ENCODE measurements around the gene C15orf61.

C15orf61 gene

DNA sequence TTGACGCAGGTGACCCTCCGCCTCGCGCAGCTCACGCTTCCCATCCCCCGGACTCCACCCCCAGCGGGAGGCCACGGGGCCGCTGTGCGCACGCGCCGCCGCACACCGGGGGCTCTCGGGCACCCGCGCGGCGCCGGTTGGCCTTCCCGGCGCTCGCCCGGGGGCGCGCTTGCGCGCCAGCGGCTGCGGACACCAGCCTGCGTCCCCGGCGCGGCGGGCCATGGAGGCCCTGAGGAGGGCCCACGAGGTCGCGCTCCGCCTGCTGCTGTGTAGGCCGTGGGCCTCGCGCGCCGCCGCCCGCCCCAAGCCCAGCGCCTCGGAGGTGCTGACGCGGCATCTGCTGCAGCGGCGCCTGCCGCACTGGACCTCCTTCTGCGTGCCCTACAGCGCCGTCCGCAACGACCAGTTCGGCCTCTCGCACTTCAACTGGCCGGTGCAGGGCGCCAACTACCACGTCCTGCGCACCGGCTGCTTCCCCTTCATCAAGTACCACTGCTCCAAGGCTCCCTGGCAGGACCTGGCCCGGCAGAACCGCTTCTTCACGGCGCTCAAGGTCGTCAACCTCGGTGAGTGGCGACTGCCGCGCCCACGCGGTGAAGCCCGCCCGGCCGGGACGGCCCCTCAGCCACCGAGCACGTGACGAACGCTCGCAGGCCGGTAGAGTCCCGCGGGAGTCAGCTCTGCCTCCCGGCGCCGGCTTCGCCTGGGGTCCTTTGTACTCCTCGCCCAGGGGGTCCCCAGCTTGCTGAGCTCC lies at the start of gene C15orf61:
C15orf61 (plus strand) TSS at position 103 of the 754 bp plus-strand sequence; CDS start at position 221, 118 bp downstream.
- peak; percentile 58 for DNase-seq (ENCODE audit: low spot score)
- FAIRE-seq: no peak

DNA sequence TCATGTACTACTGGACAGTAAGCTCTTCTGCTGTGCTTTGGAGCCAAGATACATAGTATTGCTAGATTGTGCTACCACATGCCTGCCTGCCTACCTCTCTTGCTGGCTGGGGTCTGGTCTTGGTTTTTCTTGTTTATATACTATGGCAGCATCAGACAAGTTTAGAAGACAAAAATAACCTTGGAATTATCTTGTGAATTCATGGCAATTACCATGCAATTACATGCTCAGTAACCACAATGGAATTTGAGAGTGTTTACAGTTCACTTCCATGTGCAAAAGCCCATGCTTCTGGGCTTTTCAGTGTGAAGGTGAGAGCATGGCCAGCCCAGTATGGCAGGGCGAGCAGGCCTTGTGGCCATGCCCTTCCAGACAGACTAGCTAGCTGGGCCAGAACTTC lies 48.0 kb upstream of the C15orf61 start:
- DNase-seq (ENCODE audit: low spot score): no peak
- FAIRE-seq: no peak

DNA sequence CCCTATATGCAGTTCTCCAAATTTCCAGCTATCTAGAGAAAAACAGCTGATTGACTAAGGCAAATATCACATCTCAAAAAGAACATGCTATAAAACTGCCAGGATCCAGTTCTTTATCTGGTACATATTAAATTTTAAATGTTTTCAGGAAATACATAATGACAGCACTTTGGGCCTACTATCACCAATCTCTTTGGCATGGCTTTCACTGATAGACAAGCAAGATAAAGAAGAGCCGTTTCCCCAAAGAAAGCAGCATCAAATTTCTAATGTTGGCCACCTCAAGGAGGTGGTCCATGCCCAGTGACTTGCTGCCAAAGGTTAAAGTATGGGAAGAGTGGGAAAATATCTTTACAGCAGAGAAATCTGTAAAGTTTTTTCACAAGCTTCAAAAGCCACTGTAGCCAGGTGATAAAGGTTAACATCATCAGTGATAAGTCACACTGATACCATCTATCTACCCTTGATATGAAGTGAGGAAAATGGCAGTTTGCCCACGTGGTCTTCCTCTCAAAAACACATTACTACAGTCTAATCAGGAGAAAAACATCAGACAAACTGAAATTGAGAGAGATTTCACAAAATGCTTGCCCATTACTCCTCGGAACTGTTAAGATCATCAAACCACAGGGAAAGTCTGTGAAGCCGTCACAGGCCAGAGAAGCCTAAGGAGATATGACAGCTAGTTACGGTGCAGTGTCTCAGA lies 46.4 kb upstream of the C15orf61 start:
- FAIRE-seq: no peak

DNA sequence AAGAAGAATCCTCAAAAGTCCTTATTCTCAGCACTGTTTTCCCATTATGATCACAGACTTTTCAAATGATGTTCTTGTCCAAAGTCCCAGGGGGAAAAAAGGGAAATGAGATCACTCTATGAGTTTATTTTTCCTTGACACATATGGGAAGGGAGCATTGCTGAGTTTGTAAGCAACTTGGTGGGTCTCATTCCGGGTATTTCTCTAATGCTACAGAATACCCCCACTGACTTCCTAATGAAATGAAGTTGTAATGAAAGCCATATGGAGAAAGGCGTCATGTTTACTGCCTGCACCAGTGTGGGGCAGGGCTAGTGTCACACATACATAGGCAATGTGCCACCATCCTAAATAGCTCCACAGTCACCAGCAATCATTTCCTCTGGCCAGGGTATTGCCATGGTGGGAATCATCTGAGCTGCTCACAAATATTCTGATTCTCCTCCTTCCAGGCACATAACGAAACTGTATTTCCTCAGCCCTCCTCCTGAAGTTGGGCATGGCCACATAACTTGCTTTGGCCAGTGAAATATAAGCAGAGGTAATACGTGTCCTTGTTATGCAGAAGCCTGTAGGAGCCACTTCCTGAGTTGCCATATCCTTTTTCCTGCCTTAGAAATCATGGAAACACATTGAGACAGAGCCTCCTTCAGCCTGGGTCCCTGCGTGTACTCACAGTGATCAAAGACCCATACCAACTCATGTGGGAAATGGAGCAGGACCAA lies 41.0 kb upstream of the C15orf61 start:
- FAIRE-seq: no peak
- no peak for DNase-seq (ENCODE audit: low spot score)

More for the DNA sequence above, 46.4 kb upstream of the C15orf61 start:
- DNase-seq (ENCODE audit: low spot score): no peak

DNA sequence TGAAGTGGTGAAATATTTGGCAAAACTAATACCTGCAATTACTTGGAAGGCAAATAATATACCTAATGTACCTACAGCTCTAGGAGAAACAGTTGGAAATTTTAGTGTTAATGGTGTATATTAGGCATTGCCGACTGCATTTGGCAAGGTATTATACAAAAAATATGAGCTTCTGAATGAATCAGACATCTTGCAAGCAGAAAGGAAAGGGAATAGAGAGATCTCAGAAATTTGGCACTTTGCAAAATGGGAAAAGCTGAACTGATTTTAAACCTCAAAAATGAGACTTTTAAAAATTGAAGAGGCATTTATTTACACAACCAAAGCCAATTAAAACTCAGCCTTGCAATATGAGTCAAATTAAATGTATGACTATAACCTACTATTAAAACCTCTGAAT lies 40.2 kb upstream of the C15orf61 start:
- DNase-seq (ENCODE audit: low spot score) (no peak), FAIRE-seq (no peak)

DNA sequence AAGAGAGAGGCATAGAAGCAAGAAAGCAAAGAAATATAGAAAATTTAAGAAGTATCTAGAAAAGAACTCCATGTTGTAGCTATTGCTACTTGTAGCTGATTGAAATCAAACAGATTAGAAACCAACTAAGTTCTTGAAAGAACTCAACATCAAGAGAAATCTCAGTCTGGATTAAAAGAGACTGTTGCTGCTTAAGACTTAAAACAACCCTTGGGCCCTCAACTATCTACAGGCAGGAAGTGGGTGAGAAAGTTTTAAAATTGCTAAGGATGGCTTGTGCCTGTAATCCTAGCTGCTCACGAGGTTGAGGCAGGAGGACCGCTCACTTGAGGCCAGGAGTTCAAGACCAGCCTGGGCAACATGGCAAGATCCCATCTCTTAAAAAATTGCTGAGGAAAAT lies 39.3 kb upstream of the C15orf61 start:
- DNase-seq (ENCODE audit: low spot score) (no peak), FAIRE-seq (no peak)

DNA sequence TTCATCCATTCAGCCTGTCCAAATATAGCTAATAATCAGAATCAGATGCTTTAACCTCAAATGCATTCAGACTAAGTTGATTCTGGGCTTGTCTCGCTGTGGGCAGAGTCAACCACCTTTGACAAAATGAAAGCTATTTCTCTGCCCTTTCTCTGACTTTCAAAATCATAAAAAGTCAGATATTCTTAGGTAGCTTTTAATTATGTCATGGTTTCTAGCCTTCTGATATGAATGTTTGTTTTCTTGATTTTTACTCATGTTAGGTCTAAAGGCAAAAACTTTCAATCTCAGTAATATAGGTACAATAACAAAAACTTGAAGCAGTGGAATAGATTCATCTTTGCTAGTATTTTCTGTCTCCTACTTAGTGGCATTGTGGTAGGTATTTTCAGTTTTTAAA lies 25.3 kb upstream of the C15orf61 start:
- DNase-seq (ENCODE audit: low spot score) (no peak), FAIRE-seq (no peak)

DNA sequence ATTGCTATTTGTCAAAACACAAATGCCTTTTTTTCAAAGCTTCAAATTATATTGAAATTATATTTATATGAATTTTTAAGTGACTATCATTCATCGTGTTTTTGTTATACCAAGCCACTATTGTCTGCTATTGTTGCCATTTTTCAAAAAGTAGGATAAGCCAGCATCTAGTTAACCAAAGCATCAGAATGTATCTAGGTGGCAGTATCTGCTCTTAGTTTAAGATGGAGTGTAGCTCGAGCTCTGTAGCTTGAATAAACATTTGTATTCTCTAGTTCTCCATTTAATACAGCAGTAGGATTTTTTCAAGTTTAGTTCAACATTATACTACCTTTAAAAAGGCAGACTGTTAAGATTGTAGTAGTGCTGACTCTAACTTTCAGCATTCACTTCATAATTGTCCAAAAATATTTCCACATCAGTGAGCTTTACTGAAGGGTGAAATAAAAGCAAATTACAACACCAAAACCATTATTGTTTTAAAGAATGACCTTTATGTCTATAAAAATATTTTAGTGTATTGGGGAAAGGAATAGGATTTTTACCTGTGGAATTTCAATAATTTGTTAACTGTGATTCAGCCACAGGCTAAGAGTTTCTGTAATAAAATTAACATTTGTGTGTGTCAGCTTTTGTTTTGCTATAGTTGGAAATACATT lies 19.6 kb upstream of the C15orf61 start:
- FAIRE-seq (peak; percentile 39), DNase-seq (ENCODE audit: low spot score) (no peak)

DNA sequence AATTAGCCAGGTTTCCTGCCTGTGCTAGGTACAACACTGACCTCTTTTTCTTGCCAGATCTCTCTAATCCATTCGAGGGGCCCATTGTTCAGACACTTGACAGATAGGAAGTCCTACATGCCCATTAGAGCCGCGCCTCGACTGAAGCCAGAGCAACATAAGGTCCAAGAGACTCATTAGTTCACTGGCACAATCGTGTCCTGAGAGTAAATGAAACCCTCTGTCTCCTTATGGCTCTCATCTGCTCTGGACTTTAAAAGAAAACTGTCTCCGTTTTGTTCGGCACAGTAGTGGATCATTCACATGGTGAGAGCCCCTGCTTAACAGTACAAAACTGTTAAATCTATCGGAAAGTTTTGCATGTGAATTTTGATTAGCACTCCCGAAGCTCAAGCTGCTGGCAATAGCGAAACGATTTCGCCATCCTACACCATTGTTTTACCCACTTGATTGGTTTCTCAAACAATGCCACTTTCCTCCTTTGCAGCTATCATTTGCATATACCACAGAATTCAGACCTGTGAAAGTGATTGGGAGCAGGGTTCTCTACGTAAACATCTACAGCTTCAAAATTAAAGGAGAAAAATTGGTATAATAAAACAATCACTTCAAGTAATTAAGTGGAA lies 19.0 kb upstream of the C15orf61 start:
- DNase-seq (ENCODE audit: low spot score) (no peak), FAIRE-seq (no peak)

DNA sequence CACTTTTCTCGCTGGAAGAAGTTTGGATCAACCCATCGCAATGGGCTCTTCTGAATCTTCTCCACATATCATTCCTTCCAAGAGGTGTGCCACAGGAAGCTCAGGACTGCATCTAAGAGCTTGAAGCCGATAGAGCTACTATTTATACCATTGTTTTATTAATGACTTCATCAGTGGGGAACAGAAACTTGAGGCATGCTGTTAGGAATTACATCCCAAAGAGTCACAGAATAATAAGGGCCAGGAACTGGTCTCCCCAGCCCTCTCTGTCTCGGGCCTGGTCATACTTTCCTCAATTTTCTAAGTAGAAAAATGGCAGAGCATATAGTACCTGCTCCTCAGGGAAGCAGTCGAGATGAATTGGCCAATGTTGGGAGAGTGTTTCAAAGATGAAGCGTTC lies 16.9 kb upstream of the C15orf61 start:
- no peak for DNase-seq (ENCODE audit: low spot score)
- no peak for FAIRE-seq

DNA sequence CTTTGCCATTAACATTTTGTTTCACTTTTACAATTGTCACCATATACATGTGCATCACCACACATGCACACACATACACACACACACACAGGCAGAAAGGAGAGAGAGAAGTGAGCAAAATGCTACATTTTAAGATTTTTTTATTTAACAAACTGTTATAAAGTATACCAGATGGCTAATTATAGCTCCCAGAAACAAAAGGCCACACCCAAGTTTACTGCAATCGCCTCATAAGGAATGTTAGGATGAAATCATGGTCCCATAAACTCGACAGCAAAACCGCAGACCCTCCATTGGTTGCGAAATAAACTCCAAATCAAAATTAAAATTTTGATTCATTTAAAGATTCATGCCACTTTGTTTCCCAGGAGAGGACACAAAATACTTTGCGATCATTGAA lies 16.1 kb upstream of the C15orf61 start:
- FAIRE-seq: no peak
- DNase-seq (ENCODE audit: low spot score): no peak

DNA sequence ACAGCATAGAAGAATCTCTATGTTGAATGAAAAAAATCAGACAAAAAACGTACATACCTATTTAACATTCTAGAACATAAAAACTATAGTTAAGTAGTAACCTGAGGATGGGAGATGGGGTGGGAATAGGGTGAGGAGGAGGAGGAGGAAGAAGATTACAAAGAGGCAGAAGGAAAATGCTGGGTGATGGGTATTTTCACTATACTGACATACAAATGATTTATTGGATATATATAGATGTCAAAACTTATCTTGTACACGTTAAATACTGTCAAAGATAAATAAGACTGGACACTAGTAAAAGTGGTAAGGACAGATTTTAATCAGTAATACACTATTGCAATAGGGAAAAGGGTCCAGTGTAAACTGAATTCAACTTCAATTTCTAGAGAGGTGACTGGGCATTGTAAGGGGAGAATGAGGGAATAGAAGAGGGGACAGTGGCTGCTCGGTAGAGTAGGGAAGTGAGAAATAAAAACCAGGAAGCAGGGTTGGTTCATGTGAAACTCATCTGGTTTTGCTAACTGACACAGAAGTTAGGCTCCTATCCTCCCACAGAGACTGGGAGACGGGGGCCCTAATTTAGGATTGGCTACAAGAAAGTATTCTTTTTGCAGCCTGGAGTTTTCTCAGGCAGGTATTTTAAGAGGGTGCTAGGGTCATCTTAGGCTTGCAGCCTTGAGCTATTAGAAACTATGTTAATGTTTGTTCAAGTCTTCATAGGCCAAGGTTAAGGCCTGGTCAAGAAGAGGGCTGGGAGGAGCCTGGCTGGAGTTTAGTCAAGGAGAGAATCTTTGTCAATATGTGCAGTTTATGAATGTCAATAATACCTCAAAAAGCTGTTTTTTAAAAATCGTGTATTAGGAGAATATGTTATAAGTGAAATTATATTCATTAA lies 15.0 kb upstream of the C15orf61 start:
- DNase-seq (ENCODE audit: low spot score) (no peak), FAIRE-seq (no peak)

DNA sequence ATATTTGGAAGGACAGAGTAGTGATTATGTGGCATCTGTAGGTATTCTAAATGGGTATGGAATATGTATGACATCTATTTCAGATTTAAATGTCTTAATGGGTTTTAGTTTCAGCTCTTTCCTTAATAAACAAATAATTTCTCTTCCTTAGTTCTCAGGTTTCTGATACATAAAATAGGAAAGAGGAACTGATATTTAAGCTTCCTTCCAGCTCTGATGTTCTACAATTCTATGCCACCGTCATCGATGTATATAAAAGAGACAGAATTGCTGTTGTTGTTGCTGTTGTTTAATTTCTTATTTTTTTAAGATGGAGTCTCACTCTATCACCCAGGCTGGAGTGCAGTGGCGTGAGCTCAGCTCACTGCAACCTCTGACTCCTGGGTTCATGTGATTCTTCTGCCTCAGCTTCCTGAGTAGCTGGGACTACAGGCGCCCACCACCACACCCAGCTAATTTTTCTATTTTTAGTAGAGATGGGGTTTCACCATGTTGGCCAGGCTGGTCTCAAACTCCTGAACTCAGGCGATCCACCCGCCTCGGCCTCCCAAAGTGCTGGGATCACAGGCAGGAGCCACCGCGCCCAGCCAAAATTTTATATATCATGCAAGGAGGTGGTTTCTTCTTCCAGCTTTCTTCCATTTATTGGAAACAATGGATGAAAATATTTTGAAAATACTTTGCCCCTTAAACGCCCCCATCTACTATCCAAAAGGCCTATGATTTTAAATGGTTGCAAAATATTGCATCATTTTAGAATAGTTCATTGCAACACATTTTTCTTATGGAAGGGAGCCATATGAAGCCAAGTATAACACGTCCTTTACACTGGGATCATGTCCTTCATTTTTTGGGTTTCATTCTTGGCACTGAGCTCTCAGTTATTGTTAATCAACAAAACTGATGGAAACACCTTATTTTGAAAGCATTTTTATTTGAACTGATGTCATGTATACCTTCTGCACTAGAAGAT lies 13.9 kb upstream of the C15orf61 start:
- no peak for DNase-seq (ENCODE audit: low spot score)
- FAIRE-seq: no peak

DNA sequence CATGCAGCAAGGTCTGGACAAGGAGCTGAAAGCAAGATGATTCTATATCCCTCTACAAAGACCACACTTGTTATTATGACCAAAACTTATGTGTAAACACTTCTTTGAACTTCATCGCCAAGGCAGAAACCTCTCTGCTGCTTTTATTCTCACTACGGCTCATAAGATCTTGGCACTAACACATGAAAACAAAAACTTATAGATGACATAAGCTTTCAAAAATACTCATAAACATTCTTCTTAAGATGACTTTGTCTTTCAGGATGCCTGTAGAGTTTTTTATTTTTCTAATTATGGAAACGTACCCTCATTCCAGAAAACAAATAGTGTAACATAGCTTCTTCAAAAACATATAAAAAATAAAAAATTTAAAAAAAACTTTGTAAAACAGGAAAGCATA lies 12.5 kb upstream of the C15orf61 start:
- DNase-seq (ENCODE audit: low spot score) (no peak), FAIRE-seq (no peak)

DNA sequence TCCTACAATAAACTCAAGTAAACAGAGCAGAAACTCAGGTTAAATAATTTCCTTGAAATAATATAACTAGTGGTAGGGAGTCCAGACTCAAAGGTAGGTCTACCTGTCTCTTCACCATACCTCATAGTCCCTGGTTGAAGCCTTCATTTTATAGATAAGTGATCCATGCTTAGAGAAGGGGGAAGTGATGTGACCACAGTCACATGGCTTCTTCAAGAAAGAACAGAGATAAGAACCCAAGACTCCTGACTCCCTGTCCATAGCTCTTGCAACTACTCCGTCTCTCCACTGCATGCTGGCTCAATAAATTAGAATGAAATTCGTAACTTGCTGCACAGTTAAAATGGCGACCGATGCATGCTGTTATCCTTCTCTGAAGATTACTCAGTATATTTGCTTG lies 11.0 kb upstream of the C15orf61 start:
- FAIRE-seq (no peak), DNase-seq (ENCODE audit: low spot score) (no peak)

DNA sequence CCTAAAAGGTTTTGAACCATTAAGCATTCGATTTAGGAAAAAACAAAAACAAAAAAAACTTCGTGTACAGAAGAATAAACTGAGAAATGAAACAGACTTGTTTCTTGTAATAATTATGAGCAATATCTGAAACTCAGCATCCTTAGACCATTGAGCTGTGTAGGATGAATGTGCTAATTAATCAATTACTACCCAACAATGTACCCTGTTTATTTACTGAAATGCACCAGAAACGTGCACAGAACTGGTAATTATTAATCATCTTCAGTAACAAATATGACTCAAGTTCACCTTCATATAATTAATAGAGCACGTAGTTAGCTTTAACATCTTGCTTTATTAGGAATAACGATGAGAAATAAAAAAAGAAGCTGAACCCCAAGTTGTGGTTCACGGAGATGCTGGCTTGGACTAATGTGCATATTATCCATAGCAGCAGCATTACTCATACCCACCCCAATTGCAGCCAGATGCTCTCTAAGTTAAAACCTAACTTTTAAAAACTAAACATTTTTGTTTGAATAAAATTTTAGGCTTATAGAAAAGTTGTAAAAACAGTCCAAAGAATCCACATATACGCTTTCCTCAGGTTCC lies 10.2 kb upstream of the C15orf61 start:
- FAIRE-seq: peak; percentile 47
- no peak for DNase-seq (ENCODE audit: low spot score)

DNA sequence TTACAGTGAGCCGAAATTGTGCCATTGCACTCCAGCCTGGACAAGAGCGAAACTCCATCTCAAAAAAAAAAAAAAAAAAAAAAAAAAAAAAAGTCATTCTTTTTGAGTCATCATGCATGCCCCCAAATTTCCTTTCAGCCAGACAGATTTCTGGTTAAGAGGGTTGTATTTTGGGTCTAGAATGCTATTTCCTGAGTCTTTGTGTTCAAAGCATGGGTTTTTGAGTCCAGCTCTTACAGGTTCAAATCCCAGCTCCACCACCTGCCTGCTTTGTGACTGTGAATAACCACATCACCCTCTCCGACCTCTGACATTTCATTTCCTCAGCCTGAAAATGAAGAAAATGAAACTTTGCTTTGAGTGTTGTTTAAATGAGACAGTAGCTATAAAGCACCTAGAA lies 9.3 kb upstream of the C15orf61 start:
- FAIRE-seq (no peak), DNase-seq (ENCODE audit: low spot score) (no peak)

DNA sequence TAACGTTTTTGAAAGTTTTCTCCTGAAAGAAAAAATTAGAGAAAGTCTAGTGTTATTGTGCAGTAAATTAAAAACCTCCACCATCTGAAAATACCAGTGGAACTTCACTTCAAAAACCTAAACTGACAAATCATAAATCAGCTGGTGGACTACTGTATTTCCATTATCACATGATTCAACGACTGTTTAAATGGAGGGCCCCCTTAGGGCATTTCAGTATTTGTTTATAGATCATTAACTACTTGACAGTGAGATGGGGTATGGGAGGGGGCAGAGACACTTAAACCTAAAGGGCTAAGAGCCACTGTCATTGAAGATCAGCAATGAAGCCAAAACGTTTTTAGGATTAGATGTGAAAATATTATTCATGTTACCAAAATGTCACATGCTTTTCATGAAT lies 8.8 kb upstream of the C15orf61 start:
- DNase-seq (ENCODE audit: low spot score) (no peak), FAIRE-seq (no peak)

All from RCC 7860 (cell line).